Limb (tissue), 2 donors: ENCODE results near the gene RAPGEF2.

Source experiments
- DNase-seq, 2 donors: peaks; one replicate each; pipeline ENCODE4 v3.0.0-alpha.2; 2016; ENCODE audit errors: extremely low spot score in 2 of 2

Gene RAPGEF2

GRCh38 chr4:159398236-159398638 lies 295.4 kb downstream of the RAPGEF2 start:
- no peak for DNase-seq

- DNase-seq, result peak; percentile 32 to 35
Measured at GRCh38 chr4:159400558-159401225, 297.8 kb downstream of the RAPGEF2 start.

- peak in 1 of 2 donors; percentile 7 for DNase-seq
Measured at GRCh38 chr4:159401226-159401712, 298.4 kb downstream of the RAPGEF2 start.

GRCh38 chr4:159401791-159402380 lies 299.0 kb downstream of the RAPGEF2 start:
- DNase-seq, result no peak
